Right renal cortex interstitium (tissue), 3 donors: ENCODE results near the gene PSMA6. TPM values are rescaled to one million over a fixed set of nuclear protein-coding genes. Genes with fewer than 3 reads are reported as not detected.
"Not testable (repeated sequence)": the region's sequence is repeated elsewhere in the genome, so short reads cannot be mapped to it uniquely, and the experiment has no call there.

Experiments used
- DNase-seq, 3 donors: peaks; one replicate each; pipeline ENCODE4 v3.0.0-alpha.2; 2013; ENCODE audit warnings: low read depth in 3 of 3, low spot score in 2 of 3
- polyA plus RNA-seq, 3 donors: library from polyadenylated mRNA; unstranded; fragments of 120-200 nt; gene quantifications; one replicate each; pipeline ENCODE4 v1.2.1, GENCODE V29; 2013; ENCODE audit not compliant: insufficient read length in 3 of 3

PSMA6 gene
- polyA plus RNA-seq, 3 donors = 185 to 199 (median 198) TPM

DNA sequence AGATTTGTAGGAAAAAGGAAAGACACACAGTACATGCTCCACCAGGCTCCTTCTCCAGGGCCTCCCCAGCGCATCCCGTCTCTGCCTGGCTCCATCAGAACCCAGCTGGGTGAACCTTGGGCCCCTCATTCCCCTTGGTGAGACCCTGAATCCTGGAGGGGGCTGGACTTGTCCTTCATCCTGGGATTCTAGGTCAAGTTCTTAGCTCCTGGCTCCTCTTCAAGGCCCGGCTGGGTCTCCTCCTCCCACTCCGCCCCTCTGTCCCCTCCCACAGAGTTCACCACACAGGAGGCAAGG lies 49.2 kb downstream of the PSMA6 start:
- no peak for DNase-seq

DNA sequence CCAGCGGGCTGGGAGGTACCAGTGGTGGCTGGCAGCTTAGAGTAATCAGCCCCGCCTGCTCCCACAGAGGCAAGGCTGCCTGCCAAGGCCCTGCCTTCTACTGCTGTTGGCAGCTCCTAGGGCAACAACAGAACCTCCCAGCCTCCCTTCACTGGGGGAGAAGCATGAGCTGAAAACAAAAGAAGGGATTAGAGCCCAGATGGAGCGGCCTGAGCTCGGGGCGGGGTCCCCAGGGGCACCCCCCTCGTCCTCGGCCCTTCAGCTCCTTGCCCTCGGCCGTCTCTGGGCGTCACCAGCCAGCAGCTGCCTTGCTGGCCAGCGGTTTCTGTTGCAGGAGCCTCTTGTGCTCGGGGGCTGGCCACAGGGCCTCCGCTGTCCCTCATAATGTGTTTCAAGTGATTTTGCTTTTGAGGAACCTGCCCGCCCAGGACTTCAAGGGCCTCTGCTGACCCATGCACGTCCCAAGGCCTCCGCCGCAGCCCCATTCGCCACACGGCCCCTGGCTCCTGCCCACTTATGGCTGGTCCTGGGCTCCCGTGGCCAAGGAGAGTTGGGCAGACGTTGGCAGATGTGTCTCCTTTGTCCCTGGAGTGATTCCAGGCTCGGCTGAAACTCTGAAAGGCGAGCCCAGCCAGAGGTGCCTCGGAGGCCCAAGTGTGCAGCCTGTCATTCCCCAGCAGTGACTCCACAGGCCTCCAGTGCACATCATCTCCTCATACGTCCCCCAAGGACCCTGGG lies 49.7 kb downstream of the PSMA6 start:
- no peak for DNase-seq

DNA sequence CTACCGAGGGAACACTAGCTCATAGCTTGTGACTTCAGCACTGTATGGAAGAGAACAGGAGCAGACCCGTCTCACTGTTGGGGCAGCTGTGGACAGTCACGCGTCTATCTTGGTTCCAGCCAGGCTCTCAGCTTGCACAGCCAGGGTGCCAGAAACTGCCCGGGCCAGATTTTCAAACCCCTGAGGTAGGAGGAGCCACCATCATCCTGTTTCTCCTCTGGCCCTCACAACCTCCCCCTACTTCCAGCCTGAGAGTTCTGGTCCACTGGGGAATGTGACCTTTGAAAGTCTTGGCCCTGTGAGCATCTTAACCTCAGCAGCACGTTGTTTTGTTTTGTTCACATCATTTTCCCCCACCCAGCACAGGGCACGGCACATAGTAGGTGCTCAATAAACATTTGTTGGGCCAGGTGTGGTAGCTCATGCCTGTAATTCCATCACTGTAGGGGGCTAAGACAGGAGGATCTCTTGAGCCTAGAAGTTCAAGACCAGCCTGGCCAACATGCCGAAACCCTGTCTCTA lies 50.4 kb downstream of the PSMA6 start:
- DNase-seq = no peak

DNA sequence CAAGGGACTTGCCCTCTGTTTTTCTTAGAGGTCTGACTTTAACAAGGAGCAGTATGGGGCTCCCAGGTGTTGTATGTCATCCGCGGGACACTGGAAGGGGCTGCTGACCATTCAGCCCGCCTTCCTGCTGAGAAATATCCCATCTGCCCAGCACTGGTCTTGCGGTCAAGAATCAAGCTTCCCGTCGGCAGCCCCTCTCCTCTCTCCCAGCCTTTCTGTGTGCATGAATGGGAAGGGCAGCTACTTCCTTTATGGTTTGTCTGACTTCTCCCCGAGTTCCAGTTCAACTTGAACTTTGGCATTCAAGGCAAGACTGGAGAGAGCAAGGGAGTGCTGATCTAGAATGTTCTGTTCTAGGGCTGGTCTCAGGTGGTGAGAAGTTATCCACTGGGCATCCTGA lies 51.5 kb downstream of the PSMA6 start:
- no peak for DNase-seq

DNA sequence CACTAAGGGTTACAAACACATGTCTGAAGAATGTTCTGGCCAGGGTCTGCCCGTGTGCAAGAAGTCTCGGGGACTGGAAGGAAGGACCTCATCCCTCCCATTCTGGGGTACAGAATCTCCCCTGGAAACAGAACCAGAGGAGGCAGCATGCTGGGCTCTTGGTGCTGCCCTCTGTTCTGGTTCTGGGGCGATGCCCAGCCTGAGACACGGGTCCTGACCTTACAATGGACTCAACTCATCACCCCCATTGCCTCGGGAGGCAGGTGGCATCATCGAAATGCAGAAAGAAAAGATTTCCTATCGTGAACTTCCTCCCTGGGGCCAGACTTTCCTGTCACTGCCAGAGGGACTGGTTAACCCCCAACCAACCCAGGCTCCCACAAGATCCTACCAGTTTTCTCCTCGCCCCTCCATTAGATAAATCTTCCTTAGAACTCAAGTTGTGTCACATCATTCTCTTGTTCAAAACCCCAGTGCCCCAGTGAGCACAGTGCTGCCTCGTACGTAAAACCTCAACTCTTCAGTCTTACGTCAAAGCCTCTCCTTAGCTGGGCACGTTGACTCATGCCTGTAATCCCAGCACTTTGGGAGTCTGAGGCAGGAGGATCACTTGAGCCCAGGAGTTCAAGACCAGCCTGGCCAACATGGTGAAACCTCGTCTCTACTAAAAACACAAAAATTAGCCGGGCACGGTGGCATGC lies 52.1 kb downstream of the PSMA6 start:
- DNase-seq = no peak

DNA sequence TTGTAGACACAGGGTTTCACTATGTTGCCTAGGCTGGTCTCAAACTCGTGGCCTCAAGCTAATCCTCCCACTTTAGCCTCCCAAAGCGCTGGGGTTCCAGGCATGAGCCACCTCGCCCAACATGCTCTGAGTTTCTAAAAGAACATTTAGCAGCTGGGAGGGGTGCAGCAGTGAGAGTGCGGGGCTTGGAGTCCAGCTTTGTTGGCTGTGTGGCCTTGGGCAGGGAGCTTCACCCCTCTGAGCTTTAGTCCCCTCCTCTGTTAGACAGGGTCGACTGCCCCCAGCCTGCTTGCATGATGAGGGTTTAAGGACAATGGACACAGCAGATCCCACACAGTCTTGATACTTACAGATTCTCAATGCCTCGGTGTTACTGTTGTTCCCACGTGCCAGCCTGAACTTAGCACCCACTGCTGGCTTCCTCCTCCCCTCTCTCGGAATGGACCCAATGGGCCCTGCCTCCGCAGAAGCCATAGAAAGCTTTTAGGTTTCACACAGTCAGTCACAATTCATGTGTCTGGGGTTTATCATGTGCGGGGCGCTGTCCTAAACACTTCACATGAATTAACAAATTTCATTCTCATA lies 54.6 kb downstream of the PSMA6 start:
- no peak for DNase-seq

DNA sequence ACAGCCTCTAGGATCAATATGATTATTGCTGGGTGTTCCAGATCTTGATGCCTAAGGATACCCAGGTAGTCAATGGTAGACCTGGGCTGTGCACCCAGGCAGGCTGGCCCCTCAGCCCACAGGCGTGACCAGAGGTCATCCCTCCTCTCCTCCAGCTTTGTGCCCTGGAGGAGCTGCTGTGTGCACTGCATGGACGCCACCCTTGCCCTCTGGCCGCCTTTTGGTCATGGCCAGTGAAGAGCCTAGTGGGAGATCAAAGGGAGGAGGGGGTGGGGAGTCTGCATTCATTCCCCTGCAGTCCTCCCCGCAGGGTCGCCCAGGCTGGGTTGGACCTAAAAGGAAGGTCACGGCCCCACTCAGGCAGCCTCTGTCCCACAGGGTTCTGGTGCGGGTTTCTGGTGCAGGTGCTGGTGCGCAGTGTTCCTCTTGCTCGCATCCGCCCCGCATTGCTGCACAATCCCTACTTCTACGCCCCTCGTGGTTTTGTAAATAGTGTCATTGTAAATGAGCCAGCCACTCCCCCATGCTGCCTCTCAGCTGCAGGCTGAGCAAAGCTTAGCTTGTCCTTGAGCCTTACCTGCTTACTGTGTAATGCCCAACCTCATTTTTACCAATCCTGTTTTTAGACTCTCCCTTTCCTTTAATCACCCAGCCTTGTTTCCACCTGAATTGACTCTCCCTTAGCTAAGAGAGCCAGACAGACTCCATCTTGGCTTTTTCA lies 55.3 kb downstream of the PSMA6 start:
- no peak for DNase-seq

DNA sequence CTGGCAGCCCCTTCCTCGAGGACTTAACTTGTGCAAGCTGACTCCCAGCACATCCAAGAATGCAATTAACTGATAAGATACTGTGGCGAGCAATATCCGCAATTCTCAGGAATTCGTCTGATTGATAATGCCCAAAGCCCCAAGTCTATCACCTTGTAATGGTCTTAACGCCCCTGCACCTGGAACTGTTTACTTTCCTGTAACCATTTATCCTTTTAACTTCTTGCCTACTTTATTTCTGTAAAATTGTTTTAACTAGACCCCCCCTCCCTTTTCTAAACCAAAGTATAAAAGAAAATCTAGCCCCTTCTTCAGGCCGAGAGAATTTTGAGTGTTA lies 55.8 kb downstream of the PSMA6 start:
- DNase-seq = not testable (repeated sequence)

DNA sequence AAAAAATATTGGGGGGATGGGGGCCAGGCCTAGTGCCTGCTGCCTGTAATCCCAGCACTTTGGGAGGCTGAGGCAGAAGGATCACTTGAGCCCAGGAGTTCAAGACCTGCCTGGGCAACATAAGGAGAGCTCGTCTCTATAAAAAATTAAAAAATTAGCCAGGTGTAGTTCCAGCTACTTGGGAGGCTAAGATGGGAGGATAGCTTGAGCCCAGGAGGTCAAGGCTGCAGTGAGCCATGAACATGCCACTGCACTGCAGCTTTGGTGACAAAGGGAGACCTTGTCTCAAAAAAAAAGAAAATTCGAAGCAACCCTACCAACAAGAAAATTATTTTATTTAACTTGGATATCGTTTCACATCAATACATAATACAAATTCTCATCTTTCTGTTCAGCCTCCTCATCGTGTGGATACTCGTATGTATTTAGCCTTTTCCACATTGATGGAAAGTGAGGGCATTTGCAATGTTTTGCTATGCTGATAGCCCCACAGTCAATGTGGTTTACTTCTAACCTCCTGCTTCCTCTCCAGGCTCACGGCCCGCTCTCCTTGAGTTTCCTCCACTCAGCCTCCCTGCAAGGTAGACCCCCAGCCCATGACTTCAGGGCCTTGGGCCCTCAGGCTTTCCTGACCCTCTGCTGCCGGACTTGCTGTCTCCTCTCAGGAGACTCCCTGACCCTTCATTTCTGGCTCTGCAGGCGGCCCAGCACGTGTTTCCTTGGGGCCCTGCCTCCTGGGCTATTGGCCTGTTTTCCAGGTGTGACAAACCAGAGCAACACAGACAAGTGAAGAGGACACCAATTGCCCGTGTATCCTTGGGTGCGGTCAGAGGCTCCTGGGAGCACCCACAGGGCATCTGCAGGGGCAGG lies 57.5 kb downstream of the PSMA6 start:
- DNase-seq = no peak

DNA sequence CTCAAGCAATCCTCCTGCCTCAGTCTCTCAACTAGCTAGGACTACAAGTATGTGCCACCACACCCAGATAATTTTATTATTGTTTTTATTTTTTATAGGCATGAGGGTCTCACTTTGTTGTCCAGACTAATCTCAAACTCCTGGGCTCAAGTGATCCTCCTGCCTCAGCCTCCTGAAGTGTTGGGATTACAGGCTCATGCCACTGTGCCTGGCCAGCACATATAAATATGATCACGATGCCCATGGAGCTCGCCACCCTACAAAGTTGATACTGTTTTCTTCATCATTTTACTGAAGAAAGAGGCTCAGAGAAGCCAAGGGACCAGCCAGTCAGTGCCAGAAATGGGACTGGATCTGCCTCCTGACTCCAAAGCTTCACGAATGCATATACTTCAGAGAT lies 59.3 kb downstream of the PSMA6 start:
- no peak for DNase-seq

DNA sequence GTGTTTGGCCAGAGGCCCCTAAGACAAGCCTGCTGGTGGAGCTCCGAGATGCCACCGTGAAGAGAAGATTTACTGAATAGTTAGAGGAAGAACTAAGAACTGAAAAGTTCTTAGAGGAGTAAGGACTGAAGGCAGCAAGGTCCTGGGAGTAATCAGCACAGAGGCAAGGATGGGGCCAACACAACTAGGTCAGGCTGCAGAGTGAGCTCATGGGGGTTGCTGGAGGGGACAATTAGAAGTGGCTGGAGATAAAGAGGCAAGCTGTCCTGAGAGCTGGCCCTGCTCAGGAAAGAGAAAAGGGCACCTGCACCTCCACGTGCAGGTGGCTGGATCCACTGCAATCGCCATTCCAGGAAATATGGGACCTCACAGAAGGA lies 59.7 kb downstream of the PSMA6 start:
- DNase-seq = no peak

DNA sequence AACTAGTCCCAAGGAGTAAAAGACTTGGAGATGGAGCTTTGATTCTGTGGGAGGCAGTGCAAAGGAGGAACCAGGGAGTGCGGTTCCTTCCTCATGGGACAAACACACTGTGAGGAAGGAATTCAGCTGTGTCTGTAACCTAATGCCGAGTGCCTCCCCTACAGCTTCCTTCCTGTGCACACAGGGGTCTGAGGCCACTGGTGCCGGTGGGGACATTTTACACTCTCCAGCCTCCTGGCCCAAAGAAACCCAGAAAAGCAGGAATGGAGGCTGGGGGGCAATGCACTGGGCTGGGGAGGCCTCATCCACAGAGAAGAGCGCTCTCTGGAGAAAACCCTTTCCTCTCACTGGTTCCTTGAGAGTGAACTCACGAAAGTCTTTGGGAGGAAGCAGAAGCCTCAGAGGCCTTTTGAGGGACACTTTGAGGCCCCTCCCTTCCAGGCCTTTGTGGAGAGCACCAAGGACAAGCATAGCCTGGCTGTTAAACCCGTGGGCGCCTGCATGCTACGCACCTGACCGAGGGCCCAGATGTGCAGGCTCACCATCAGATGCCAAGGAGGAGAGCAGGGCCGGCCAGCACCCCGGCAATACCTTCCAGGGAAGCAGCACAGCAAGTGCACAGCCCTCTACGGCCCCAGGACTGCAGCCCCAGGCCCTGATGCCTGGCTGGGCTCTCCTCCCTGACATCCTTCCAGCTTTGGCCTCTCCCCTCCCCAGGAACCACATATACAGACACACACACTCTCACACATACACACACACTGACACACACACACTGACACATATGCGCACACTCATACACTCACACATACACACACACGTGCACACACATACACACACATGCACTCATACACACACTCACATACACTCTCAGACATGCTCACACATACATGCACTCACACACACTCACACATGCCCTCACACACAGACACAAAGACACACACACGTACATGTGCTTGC lies 60.4 kb downstream of the PSMA6 start:
- peak in 1 of 3 donors; percentile 49 for DNase-seq

DNA sequence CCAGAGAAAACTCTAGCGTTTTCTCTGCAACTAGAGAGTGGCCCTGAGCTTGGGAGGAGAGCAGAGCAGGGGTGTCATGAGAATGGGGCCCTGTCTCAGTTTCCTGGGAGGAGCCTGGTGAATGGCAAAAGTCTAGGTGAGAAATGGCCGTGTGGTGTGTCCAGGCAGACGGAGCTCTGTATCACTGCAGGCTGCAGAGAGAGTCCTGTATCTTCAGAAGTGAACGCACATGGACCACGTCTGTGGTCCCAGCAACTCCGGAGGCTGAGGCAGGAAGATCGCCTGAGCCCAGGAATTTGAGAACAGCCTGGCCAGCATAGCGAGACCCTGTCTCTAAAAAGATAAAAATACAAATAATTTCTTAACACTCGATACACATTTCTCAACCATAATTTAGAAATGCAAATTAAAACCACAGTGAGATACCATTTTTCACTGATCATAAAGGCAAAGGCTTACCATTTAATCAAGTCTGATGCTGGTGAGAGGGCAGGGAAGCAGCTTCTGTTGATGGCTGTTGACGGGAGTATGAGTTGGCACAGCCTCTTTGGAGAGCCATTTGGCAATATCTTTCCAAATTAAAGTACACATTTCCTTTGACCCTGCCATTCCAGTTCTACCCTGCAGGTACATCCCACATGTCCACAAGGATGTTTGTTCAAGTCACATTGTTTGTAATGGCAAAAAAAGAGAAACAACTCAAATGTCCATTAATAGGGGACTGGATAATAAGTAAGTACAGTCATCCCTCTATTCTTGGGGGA lies 61.4 kb downstream of the PSMA6 start:
- DNase-seq = no peak

DNA sequence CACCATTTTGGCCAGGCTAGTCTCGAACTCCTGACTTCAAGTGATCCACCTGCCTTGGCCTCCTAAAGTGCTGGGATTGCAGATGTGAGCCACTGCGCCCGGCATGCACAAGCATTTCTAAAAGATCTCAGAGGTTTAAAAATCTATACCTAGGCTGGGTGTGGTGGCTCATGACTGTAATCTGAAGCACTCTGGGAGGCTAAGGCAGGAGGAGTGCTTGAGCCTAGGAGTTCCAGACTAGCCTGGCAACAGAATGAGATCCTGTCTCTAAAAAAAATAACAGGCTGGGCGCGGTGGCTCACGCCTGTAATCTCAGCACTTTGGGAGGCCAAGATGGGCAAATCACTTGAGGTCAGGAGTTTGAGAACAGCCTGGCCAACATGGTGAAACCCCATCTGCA lies 63.1 kb downstream of the PSMA6 start:
- DNase-seq = not testable (repeated sequence)

DNA sequence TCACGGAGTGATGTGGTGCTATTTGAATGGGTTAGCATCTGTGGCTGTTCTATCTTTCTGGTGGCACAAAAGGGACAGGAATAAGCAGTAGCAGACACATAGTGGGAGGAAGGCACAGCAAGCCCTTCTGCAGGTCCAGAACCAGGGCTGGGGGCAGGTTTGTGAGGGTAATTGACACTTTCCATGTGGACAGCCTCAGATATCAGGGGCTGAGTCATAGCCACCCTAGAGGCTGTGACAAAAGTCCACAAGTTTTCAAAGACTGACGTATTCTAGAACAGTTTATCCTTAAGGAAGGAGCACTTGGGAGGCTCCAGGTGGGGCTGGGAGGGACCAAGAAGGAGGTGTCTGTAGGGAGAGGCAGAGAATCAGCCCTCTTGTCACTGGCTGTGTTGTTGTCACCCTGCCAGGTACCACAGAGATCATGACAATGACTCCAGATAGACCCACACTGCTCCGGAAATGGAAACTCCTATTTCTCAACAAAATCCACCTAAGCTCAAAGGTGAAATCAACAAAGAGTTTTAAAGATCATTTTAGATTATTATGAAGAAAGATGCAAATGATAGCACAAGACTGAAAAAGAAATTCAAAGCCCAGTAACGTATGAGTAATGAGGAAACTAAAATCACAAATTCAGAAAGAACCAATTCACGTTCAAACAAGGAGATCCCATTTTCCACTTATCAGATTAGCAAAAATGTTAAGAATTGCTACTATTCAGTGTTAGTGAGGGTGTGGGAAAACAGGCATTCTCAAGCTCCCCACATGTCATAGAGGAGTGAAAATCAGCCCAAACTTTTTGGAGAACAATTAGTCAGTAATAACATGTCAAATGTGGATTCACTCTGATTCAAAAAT lies 64.0 kb downstream of the PSMA6 start:
- no peak for DNase-seq

DNA sequence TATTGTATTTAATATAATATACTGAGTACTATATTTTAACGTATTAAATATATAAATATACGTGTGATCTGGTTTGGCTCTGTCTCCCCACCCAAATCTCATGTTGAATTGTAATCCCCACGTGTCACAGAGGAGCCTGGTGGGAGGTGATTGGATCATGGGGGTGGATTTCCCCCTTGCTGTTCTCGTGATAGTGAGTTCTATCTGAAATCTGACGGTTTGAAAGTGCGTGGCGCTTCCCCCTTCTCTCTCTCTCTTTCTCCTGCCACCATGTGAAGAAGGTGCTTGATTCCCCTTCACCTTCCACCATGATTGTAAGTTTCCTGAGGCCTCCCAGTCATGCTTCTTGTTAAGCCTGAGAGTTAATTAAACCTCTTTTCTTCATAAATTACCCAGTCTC lies 67.5 kb downstream of the PSMA6 start:
- DNase-seq = not testable (repeated sequence)

DNA sequence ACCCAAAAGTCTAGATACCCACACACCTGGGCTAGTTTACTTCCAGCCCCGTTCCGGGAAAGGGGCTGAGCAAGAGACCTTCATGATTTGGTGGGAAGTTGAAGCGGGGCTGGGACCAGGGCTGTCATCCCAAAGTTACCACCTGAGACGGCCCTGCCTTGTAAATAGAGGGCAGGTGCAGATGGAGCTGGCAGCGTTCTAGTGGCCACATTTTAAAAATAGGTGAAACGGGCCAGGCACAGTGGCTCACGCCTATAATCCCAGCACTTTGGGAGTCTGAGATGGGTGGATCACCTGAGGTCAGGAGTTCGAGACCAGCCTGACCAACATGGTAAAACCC lies 68.9 kb downstream of the PSMA6 start:
- DNase-seq = no peak

DNA sequence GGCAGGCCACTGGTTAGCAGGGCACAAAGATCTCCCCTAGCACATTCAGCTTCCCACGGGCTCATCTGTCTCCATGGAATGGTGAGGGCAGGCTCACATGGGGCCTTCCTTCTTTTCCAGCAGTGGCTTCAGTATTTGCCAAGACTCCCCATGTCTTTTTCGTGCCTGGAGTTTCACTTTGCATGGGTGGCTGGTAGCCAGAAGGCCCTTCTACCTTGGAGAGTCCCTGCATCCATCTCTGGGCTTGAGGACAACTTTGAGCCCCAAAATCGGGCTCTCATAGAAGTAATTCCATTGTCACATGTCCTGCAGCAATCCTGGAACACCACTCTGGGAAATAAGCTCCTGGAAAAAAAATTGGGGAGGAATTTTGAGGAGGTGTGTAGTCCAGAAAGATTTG lies 70.3 kb downstream of the PSMA6 start:
- DNase-seq = no peak
